OCI-LY7 (cell line): ENCODE measurements around the gene TPD52L2. TPM values are rescaled to one million over a fixed set of nuclear protein-coding genes. Genes with fewer than 3 reads are reported as not detected.

Experiments
- BruUV-seq: library from RNA; stranded (reverse); fragments of 400-500 nt; replicated peaks from 2 replicates; lab custom pipeline; 2021; lab: Mats Ljungman, UMichigan
- CTCF ChIA-PET: fragments of 300-600 bp; sonication (Branson Sonifier 250); formaldehyde crosslinking; loops from one replicate; lab custom pipeline; 2022; ENCODE audit warnings: antibody characterized with exemption; ENCODE audit not compliant: unreplicated experiment; lab: Charles Lee
- POLR2A ChIA-PET: fragments of 300-600 bp; sonication (Branson Sonifier 250); formaldehyde crosslinking; loops from one replicate; lab custom pipeline; 2022; ENCODE audit warnings: antibody characterized with exemption; lab: Charles Lee
- DNase-seq: peaks from one replicate; pipeline ENCODE4 v3.0.0-alpha.2; 2015; ENCODE audit warnings: low spot score
- H2AFZ ChIP-seq: fragments of 200-600 bp; sonication (generic), shearing (Covaris generic); 2 replicates; pipeline ENCODE4 v1.6.1; 2014; ENCODE audit warnings: mild to moderate bottlenecking, antibody characterized with exemption, low read length, moderate library complexity
- H3K27ac ChIP-seq: fragments of 200-600 bp; sonication (generic); 2 replicates; pipeline ENCODE4 v1.5.1; 2014; ENCODE audit warnings: mixed run types, low read depth, mild to moderate bottlenecking, moderate library complexity, low read length, inconsistent platforms; ENCODE audit not compliant: poor library complexity, severe bottlenecking
- H3K36me3 ChIP-seq: fragments of 200-600 bp; sonication (generic); 2 replicates; pipeline ENCODE4 v1.6.1; 2014; ENCODE audit warnings: mild to moderate bottlenecking, antibody characterized with exemption, low read length, moderate library complexity, mixed read lengths; ENCODE audit not compliant: insufficient read depth
- H3K4me1 ChIP-seq: fragments of 200-600 bp; sonication (generic); 2 replicates; pipeline ENCODE4 v1.5.1; 2014; ENCODE audit warnings: mild to moderate bottlenecking, low read length; ENCODE audit not compliant: insufficient read depth, poor library complexity, severe bottlenecking
- H3K4me2 ChIP-seq: fragments of 200-600 bp; sonication (generic); 2 replicates; pipeline ENCODE4 v1.6.1; 2014; ENCODE audit warnings: mild to moderate bottlenecking, low read length
- H3K4me3 ChIP-seq: fragments of 200-600 bp; sonication (generic); 2 replicates; pipeline ENCODE4 v1.5.1; 2014; ENCODE audit warnings: mild to moderate bottlenecking, low read depth, low read length; ENCODE audit not compliant: poor library complexity, severe bottlenecking
- H3K79me2 ChIP-seq: fragments of 200-600 bp; sonication (generic); 2 replicates; pipeline ENCODE4 v1.6.1; 2016; ENCODE audit warnings: low read depth, mild to moderate bottlenecking, low read length, moderate library complexity, mixed read lengths; ENCODE audit not compliant: insufficient read depth
- H3K9me2 ChIP-seq: fragments of 200-600 bp; sonication (generic); 2 replicates; pipeline ENCODE4 v1.6.1; 2016; ENCODE audit warnings: mild to moderate bottlenecking, low read length, mixed read lengths; ENCODE audit not compliant: insufficient read depth
- H3K9me3 ChIP-seq: fragments of 200-600 bp; sonication (generic); 2 replicates; pipeline ENCODE4 v1.6.1; 2014; ENCODE audit warnings: mild to moderate bottlenecking, mixed run types, low read length, mixed read lengths
- H4K20me1 ChIP-seq: fragments of 200-600 bp; sonication (generic); 2 replicates; pipeline ENCODE4 v1.6.1; 2014; ENCODE audit warnings: mild to moderate bottlenecking, antibody characterized with exemption, low read length, moderate library complexity, mixed read lengths; ENCODE audit not compliant: insufficient read depth
- EZH2phosphoT487 ChIP-seq: fragments of 200-600 bp; sonication (generic); IDR thresholded peaks from 2 replicates; pipeline ENCODE4 v1.6.1; 2018; ENCODE audit warnings: low read depth, borderline replicate concordance, mild to moderate bottlenecking, mixed run types, antibody characterized with exemption, low read length, moderate library complexity, mixed read lengths
- intact Hi-C: fragments of 100-400 bp; cut with micrococcal nuclease; formaldehyde crosslinking; loops from one replicate; pipeline ENCODE4 v1.10.0; 2022; ENCODE audit not compliant: unreplicated experiment
- total RNA-seq, 2 experiments: library from RNA; depleted of rRNA in 1 of 2; stranded (reverse); fragments of >200 nt in 1 of 2; shearing (Covaris generic) in 1 of 2; gene quantifications; 2 replicates each; pipeline ENCODE4 v1.2.3, GENCODE V29; 2014 to 2022
- TF ChIP-seq, protein P1 (sequence below): fragments of 200-600 bp; sonication (generic); conservative IDR thresholded peaks from 2 replicates; pipeline ENCODE4 v1.5.1; 2014; ENCODE audit warnings: mild to moderate bottlenecking, antibody characterized with exemption, low read length, moderate library complexity, mixed read lengths

Gene TPD52L2
- total RNA-seq, 2 experiments from 2014 or later: 27.2 to 51.0 TPM

DNA sequence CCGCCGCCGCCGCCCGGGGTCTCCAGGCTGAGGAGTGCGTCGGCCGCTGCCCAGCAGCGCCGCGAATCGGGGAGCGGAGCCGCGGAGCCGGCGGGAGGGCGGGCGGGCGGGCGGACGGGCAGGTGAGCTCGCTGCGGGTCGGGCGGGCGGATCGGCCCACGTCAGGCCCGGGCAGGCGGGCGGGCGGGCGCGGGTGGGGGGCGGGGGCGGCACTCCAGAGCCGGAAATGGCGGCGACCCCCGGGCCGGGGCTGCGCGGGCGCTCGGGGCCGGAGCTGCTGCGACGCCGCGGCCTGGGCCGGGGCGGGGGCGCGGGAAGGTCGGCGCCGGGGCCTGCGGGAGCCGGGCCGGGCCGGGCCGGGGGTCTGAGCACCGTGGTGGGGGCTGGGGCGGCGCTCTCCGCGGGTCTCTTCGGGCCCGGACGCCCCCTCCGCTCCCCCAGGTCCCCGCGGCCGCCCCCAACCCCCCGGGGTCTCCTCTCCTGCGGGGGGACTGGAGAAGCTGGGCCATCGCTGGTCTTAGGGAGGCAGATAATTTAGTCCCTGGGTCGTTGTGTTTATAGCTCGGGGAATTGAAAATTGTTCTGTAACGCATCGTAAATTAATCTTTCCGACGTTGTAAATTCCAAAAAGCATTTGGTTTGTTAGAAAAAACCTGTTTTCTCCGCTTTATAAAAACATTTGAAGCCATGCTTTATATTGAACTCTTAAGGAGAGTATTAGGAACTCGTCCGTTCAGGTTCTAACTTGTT lies 30.3 kb downstream of the TPD52L2 start:
- Histone ChIP-seq H3K27ac (peak overlapping the region; percentile 75), H2AFZ (no peak overlapping the region; the same call in 1 of the 2 replicates), H3K36me3 (peaks cover 23% of the 10 kb centered on the region; the same call in 1 of the 2 replicates), H3K4me2 (peak overlapping the region; percentile 88), H3K9me3 (no peaks in the 10 kb centered on the region), H3K4me1 (peaks cover 11% of the 10 kb centered on the region), H3K4me3 (peak overlapping the region; percentile 84), H3K9me2 (no peaks in the 10 kb centered on the region), H4K20me1 (peaks cover 14% of the 10 kb centered on the region), H3K79me2 (peaks cover 40% of the 10 kb centered on the region)
- TF ChIP-seq, protein P1, sequence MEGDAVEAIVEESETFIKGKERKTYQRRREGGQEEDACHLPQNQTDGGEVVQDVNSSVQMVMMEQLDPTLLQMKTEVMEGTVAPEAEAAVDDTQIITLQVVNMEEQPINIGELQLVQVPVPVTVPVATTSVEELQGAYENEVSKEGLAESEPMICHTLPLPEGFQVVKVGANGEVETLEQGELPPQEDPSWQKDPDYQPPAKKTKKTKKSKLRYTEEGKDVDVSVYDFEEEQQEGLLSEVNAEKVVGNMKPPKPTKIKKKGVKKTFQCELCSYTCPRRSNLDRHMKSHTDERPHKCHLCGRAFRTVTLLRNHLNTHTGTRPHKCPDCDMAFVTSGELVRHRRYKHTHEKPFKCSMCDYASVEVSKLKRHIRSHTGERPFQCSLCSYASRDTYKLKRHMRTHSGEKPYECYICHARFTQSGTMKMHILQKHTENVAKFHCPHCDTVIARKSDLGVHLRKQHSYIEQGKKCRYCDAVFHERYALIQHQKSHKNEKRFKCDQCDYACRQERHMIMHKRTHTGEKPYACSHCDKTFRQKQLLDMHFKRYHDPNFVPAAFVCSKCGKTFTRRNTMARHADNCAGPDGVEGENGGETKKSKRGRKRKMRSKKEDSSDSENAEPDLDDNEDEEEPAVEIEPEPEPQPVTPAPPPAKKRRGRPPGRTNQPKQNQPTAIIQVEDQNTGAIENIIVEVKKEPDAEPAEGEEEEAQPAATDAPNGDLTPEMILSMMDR: no peak
- TF ChIP-seq EZH2phosphoT487: no peak
- ChIA-PET CTCF (no interaction called here), POLR2A (interaction anchor here (0.6 to 1.3 kb wide), 3 partner anchors 16 to 85 kb away, joined by 3 to 4 read pairs (median 3); partner anchors contain the start of gene PRPF6)
- peak; percentile 22 for DNase-seq
- no TSS peak for BruUV-seq
- intact Hi-C loops: loop anchor here (2.0 to 5.0 kb wide), 2 partner anchors 31 to 358 kb away; partner anchors contain the start of genes PTK6 and TPD52L2

DNA sequence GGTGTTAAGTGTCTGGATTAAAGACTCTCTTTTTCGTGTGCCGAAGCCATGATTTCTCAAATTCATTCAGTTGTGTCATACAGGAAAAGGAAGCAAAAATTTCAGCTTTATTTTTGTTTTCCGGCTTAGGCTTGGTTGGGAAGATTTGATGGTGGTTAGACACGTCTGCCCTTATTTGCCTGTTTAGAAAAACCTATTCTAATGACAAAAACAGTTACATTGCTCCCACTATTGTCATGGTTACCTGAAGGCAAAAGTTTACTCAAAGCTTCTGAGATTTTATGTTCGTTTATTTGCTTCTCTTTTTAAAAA lies 30.8 kb downstream of the TPD52L2 start:
- Histone ChIP-seq H3K36me3 (peaks cover 22% of the 10 kb centered on the region; the same call in 1 of the 2 replicates), H3K4me3 (peak overlapping the region; percentile 84), H3K27ac (peak overlapping the region; percentile 75), H4K20me1 (peaks cover 14% of the 10 kb centered on the region), H2AFZ (no peak overlapping the region; the same call in 1 of the 2 replicates), H3K9me2 (no peaks in the 10 kb centered on the region), H3K9me3 (no peaks in the 10 kb centered on the region), H3K4me1 (peaks cover 11% of the 10 kb centered on the region), H3K79me2 (peaks cover 44% of the 10 kb centered on the region), H3K4me2 (peak overlapping the region; percentile 88)
- ChIA-PET POLR2A (interaction anchor here (0.9 to 1.3 kb wide), 2 partner anchors 15 to 85 kb away, joined by 3 read pairs; partner anchors contain the start of gene PRPF6), CTCF (interaction anchor here (0.5 kb wide), 1 partner anchor 1130 kb away, joined by 3 read pairs; no protein-coding TSS in a partner anchor)
- no peak for TF ChIP-seq EZH2phosphoT487
- TF ChIP-seq, protein P1: no peak
- no TSS peak for BruUV-seq
- peak; percentile 23 for DNase-seq
- intact Hi-C loops: loop anchor here (2.0 to 5.0 kb wide), 2 partner anchors 31 to 359 kb away; partner anchors contain the start of genes PTK6 and TPD52L2
